SU-DHL-6 (cell line): ENCODE data around the gene SALL1.

ENCODE experiments used
- EZH2phosphoT487 ChIP-seq: fragments of 200-600 bp; sonication (generic), shearing (Covaris generic); conservative IDR thresholded peaks from 2 replicates; pipeline ENCODE4 v1.6.1; 2018; ENCODE audit warnings: mild to moderate bottlenecking, antibody characterized with exemption, low read length, moderate library complexity, mixed read lengths
- TF ChIP-seq, protein P1 (sequence below): fragments of 200-600 bp; sonication (generic); IDR thresholded peaks from one replicate; pipeline ENCODE4 v1.5.1; 2017; ENCODE audit warnings: antibody characterized with exemption, mild to moderate bottlenecking, low read length, moderate library complexity; ENCODE audit not compliant: insufficient read depth, poor library complexity, severe bottlenecking

DNA sequence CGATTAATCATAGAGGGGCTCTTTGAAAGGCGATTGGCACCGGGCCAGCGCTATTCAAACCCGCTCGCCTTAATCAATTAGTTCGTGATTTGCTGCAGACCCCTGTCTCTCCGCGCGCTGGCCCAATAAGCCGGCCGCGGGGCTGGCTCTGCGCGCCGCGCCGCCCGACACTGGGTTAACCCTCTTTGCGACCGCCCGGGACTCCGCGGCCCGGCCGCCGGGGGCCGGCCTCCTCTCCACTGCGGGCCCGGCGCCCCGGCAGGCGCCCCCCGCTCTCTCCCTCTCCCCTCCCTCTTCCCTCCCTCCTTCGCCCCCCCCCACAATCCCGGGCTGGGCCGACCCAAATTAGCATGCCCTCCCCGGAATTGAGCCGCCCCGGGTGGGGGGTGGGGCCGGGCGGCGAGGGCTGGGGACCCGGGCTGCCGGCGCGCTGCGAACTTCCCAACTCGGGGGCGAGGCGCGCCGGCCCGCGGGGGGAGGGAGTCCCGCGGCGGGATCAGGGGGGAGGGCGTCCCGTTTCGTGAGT lies 428 bp upstream of the SALL1 start:
- TF ChIP-seq, protein P1, sequence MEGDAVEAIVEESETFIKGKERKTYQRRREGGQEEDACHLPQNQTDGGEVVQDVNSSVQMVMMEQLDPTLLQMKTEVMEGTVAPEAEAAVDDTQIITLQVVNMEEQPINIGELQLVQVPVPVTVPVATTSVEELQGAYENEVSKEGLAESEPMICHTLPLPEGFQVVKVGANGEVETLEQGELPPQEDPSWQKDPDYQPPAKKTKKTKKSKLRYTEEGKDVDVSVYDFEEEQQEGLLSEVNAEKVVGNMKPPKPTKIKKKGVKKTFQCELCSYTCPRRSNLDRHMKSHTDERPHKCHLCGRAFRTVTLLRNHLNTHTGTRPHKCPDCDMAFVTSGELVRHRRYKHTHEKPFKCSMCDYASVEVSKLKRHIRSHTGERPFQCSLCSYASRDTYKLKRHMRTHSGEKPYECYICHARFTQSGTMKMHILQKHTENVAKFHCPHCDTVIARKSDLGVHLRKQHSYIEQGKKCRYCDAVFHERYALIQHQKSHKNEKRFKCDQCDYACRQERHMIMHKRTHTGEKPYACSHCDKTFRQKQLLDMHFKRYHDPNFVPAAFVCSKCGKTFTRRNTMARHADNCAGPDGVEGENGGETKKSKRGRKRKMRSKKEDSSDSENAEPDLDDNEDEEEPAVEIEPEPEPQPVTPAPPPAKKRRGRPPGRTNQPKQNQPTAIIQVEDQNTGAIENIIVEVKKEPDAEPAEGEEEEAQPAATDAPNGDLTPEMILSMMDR = no peak
- no peak for TF ChIP-seq EZH2phosphoT487
